Endothelial cell (in vitro differentiated cells): ENCODE results near the gene PLA2R1. TPM values are rescaled to one million over a fixed set of nuclear protein-coding genes. Genes with fewer than 3 reads are reported as not detected.

Experiments
- DNase-seq: peaks from one replicate; pipeline ENCODE4 v3.0.0; 2021; ENCODE audit warnings: low spot score
- H3K27ac Mint-ChIP-seq: one replicate; pipeline ENCODE4 v1.8.0; 2021; ENCODE audit warnings: mixed read lengths, inconsistent platforms; ENCODE audit not compliant: unreplicated experiment
- H3K27me3 Mint-ChIP-seq: one replicate; pipeline ENCODE4 v1.8.0; 2021; ENCODE audit warnings: mild to moderate bottlenecking, moderate library complexity, mixed read lengths, inconsistent platforms; ENCODE audit not compliant: unreplicated experiment
- H3K36me3 Mint-ChIP-seq: one replicate; pipeline ENCODE4 v1.8.0; 2021; ENCODE audit warnings: mild to moderate bottlenecking, low read depth, mixed read lengths, inconsistent platforms; ENCODE audit not compliant: unreplicated experiment
- H3K4me1 Mint-ChIP-seq: one replicate; pipeline ENCODE4 v1.8.0; 2021; ENCODE audit warnings: mild to moderate bottlenecking, mixed read lengths, inconsistent platforms; ENCODE audit not compliant: unreplicated experiment
- H3K4me3 Mint-ChIP-seq: one replicate; pipeline ENCODE4 v1.8.0; 2021; ENCODE audit warnings: mild to moderate bottlenecking, mixed read lengths, inconsistent platforms; ENCODE audit not compliant: unreplicated experiment
- H3K9me3 Mint-ChIP-seq: one replicate; pipeline ENCODE4 v1.8.0; 2021; ENCODE audit warnings: mixed read lengths, inconsistent platforms; ENCODE audit not compliant: unreplicated experiment
- CTCF ChIP-seq: fragments of 200-600 bp; sonication (generic); IDR thresholded peaks from one replicate; pipeline ENCODE4 v1.5.0; 2021; ENCODE audit warnings: antibody characterized with exemption; ENCODE audit not compliant: unreplicated experiment
- total RNA-seq: library from RNA; stranded (reverse); fragmentation: NEBNext Ultra II Directional; extraction: Animal tissue kit (Norgen Biotek cat#: 25700); gene quantifications from one replicate; pipeline ENCODE4 v1.2.1, GENCODE V29; 2021; ENCODE audit not compliant: unreplicated experiment

PLA2R1 gene
- total RNA-seq, 1 donor from 2014 or later, result 1.1 TPM

GRCh38 chr2:160019374-160020090 lies 42.9 kb downstream of the PLA2R1 start:
- no peak overlapping the region for H3K27ac Mint-ChIP-seq
- H3K4me3 Mint-ChIP-seq, result no peak overlapping the region
- no peak for TF ChIP-seq CTCF
- no peaks in the 10 kb centered on the region for H3K36me3 Mint-ChIP-seq
- peaks cover 1% of the 10 kb centered on the region for H3K27me3 Mint-ChIP-seq
- no peak for DNase-seq
- H3K4me1 Mint-ChIP-seq, result no peaks in the 10 kb centered on the region
- H3K9me3 Mint-ChIP-seq, result no peaks in the 10 kb centered on the region

GRCh38 chr2:160015746-160016145 lies 46.7 kb downstream of the PLA2R1 start:
- H3K27ac Mint-ChIP-seq, result no peak overlapping the region
- no peaks in the 10 kb centered on the region for H3K4me1 Mint-ChIP-seq
- peaks cover 1% of the 10 kb centered on the region for H3K27me3 Mint-ChIP-seq
- no peak for TF ChIP-seq CTCF
- no peak overlapping the region for H3K4me3 Mint-ChIP-seq
- no peaks in the 10 kb centered on the region for H3K9me3 Mint-ChIP-seq
- H3K36me3 Mint-ChIP-seq, result no peaks in the 10 kb centered on the region
- DNase-seq, result no peak

GRCh38 chr2:160014227-160014626 lies 48.2 kb downstream of the PLA2R1 start:
- Mint-ChIP-seq H3K36me3 (no peaks in the 10 kb centered on the region), H3K4me1 (no peaks in the 10 kb centered on the region), H3K4me3 (no peak overlapping the region), H3K9me3 (no peaks in the 10 kb centered on the region), H3K27me3 (peaks cover 1% of the 10 kb centered on the region), H3K27ac (no peak overlapping the region)
- no peak for TF ChIP-seq CTCF
- DNase-seq, result no peak

- no peak for TF ChIP-seq CTCF
- H3K4me1 Mint-ChIP-seq, result no peaks in the 10 kb centered on the region
- no peak overlapping the region for H3K27ac Mint-ChIP-seq
- H3K4me3 Mint-ChIP-seq, result no peak overlapping the region
- no peaks in the 10 kb centered on the region for H3K9me3 Mint-ChIP-seq
- no peaks in the 10 kb centered on the region for H3K36me3 Mint-ChIP-seq
- DNase-seq, result no peak
- H3K27me3 Mint-ChIP-seq, result no peaks in the 10 kb centered on the region
These were observed 51.9 kb downstream of the PLA2R1 start for GRCh38 chr2:160010361-160011145.

- H3K4me1 Mint-ChIP-seq, result no peaks in the 10 kb centered on the region
- no peak for TF ChIP-seq CTCF
- no peak overlapping the region for H3K27ac Mint-ChIP-seq
- no peak overlapping the region for H3K4me3 Mint-ChIP-seq
- H3K9me3 Mint-ChIP-seq, result no peaks in the 10 kb centered on the region
- no peak for DNase-seq
- H3K36me3 Mint-ChIP-seq, result no peaks in the 10 kb centered on the region
- no peaks in the 10 kb centered on the region for H3K27me3 Mint-ChIP-seq
These were observed 55.3 kb downstream of the PLA2R1 start for GRCh38 chr2:160007111-160007510.
